Panc1 (cell line): ENCODE measurements around the gene UBD. TPM values are rescaled to one million over a fixed set of nuclear protein-coding genes. Genes with fewer than 3 reads are reported as not detected.

Experiments
- ATAC-seq: fragments of 200-7000 bp; cut with Tn5 transposase; 2 replicates; pipeline ENCODE4 v1.9.1; 2020; ENCODE audit warnings: mild to moderate bottlenecking, moderate library complexity
- BruUV-seq: library from RNA; stranded (reverse); fragments of 400-500 nt; replicated peaks from 2 replicates; lab custom pipeline; 2021; lab: Mats Ljungman, UMichigan
- CTCF ChIA-PET: fragments of 300-600 bp; sonication (Branson Sonifier 250); formaldehyde crosslinking; loops from one replicate; lab custom pipeline; 2022; ENCODE audit warnings: antibody characterized with exemption; lab: Charles Lee
- POLR2A ChIA-PET: fragments of 300-600 bp; sonication (Branson Sonifier 250); formaldehyde crosslinking; loops from one replicate; lab custom pipeline; 2022; ENCODE audit warnings: antibody characterized with exemption; lab: Charles Lee
- DNase-seq: peaks from one replicate; pipeline ENCODE4 v3.0.0-alpha.2; 2010; ENCODE audit warnings: low read depth, low spot score
- H3K27ac ChIP-seq: 2 replicates; pipeline ENCODE4 v1.5.1; 2011; ENCODE audit warnings: mild to moderate bottlenecking, low read length, inconsistent platforms
- H3K27me3 ChIP-seq: fragments of 200-500 bp; sonication (Bioruptor generic); 2 replicates; pipeline ENCODE4 v1.6.0; 2014; ENCODE audit warnings: low read length, inconsistent platforms; ENCODE audit not compliant: control insufficient read depth, insufficient read depth
- H3K36me3 ChIP-seq: fragments of 200-500 bp; sonication (Bioruptor generic); 2 replicates; pipeline ENCODE4 v1.5.1; 2014; ENCODE audit warnings: inconsistent platforms, mild to moderate bottlenecking, low read length, moderate library complexity; ENCODE audit not compliant: control insufficient read depth, insufficient read depth
- H3K4me1 ChIP-seq: 2 replicates; pipeline ENCODE4 v1.5.1; 2011; ENCODE audit warnings: inconsistent platforms, mild to moderate bottlenecking, low read length, moderate library complexity; ENCODE audit not compliant: control insufficient read depth, insufficient read depth
- H3K4me3 ChIP-seq, 2 experiments: 2 replicates each; pipeline ENCODE4 v1.5.1; 2011 to 2012; ENCODE audit warnings: low read depth in 2 of 2, low read length in 2 of 2, mild to moderate bottlenecking in 2 of 2, inconsistent platforms in 1 of 2, moderate library complexity in 1 of 2
- H3K9me3 ChIP-seq: fragments of 200-500 bp; sonication (Bioruptor generic); 2 replicates; pipeline ENCODE4 v1.5.1; 2014; ENCODE audit warnings: low read depth, mild to moderate bottlenecking, inconsistent platforms, low read length, moderate library complexity; ENCODE audit not compliant: control insufficient read depth, insufficient read depth
- POLR2AphosphoS5 ChIP-seq: IDR thresholded peaks from 2 replicates; pipeline ENCODE4 v1.6.1; 2012; ENCODE audit warnings: mild to moderate bottlenecking, low read depth, low read length, moderate library complexity
- SIN3A ChIP-seq: IDR thresholded peaks from 2 replicates; pipeline ENCODE4 v1.6.1; 2012; ENCODE audit warnings: low read depth, mild to moderate bottlenecking, low read length, moderate library complexity, borderline replicate concordance; ENCODE audit not compliant: insufficient read depth
- TCF7L2 ChIP-seq: IDR thresholded peaks from 2 replicates; pipeline ENCODE4 v1.6.1; 2011; ENCODE audit warnings: mild to moderate bottlenecking, low read depth, low read length, inconsistent platforms
- in situ Hi-C: cut with HindIII; loops from 2 replicates; pipeline ENCODE4 v1.10.0; 2016; ENCODE audit warnings: low sequenced_read_pairs, low pct_unique_long_range_greater_than_20kb
- intact Hi-C: fragments of 100-400 bp; cut with micrococcal nuclease; formaldehyde crosslinking; loops from one replicate; pipeline ENCODE4 v1.10.0; 2022; ENCODE audit not compliant: unreplicated experiment
- total RNA-seq: library from RNA; stranded (reverse); gene quantifications from one replicate; pipeline ENCODE4 v1.2.1, GENCODE V29; 2021; ENCODE audit not compliant: unreplicated experiment
- TF ChIP-seq, protein P1 (sequence below): fragments of 450-650 bp; IDR thresholded peaks from 2 replicates; pipeline ENCODE4 v1.5.1; 2017; ENCODE audit warnings: mild to moderate bottlenecking
- TF ChIP-seq, protein P2 (sequence below), 2 experiments: IDR thresholded peaks; 2 replicates each; pipeline ENCODE4 v1.6.1; 2011 to 2012; ENCODE audit warnings: low read depth in 2 of 2, control low read depth in 1 of 2, low read length in 1 of 2, mild to moderate bottlenecking in 1 of 2, moderate library complexity in 1 of 2; ENCODE audit not compliant: insufficient read depth in 1 of 2

UBD gene
- total RNA-seq, 1 experiment from 2014 or later = 0.54 TPM

- H3K36me3 ChIP-seq = no peaks in the 10 kb centered on the region; the same call in 1 of the 2 replicates
- H3K27me3 ChIP-seq = no peaks in the 10 kb centered on the region
- H3K4me1 ChIP-seq = no peaks in the 10 kb centered on the region
- H3K9me3 ChIP-seq = no peaks in the 10 kb centered on the region
- no peak overlapping the region for H3K27ac ChIP-seq
- no TSS peak for BruUV-seq
- POLR2A ChIA-PET = no interaction called here
- no peak for ATAC-seq
- no peak for DNase-seq
- intact Hi-C loops = no loop called here
- no peak overlapping the region for H3K4me3 ChIP-seq
- TF ChIP-seq, protein P1, sequence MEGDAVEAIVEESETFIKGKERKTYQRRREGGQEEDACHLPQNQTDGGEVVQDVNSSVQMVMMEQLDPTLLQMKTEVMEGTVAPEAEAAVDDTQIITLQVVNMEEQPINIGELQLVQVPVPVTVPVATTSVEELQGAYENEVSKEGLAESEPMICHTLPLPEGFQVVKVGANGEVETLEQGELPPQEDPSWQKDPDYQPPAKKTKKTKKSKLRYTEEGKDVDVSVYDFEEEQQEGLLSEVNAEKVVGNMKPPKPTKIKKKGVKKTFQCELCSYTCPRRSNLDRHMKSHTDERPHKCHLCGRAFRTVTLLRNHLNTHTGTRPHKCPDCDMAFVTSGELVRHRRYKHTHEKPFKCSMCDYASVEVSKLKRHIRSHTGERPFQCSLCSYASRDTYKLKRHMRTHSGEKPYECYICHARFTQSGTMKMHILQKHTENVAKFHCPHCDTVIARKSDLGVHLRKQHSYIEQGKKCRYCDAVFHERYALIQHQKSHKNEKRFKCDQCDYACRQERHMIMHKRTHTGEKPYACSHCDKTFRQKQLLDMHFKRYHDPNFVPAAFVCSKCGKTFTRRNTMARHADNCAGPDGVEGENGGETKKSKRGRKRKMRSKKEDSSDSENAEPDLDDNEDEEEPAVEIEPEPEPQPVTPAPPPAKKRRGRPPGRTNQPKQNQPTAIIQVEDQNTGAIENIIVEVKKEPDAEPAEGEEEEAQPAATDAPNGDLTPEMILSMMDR = no peak
- TF ChIP-seq SIN3A = no peak
- TF ChIP-seq TCF7L2 = no peak
- TF ChIP-seq, protein P2, sequence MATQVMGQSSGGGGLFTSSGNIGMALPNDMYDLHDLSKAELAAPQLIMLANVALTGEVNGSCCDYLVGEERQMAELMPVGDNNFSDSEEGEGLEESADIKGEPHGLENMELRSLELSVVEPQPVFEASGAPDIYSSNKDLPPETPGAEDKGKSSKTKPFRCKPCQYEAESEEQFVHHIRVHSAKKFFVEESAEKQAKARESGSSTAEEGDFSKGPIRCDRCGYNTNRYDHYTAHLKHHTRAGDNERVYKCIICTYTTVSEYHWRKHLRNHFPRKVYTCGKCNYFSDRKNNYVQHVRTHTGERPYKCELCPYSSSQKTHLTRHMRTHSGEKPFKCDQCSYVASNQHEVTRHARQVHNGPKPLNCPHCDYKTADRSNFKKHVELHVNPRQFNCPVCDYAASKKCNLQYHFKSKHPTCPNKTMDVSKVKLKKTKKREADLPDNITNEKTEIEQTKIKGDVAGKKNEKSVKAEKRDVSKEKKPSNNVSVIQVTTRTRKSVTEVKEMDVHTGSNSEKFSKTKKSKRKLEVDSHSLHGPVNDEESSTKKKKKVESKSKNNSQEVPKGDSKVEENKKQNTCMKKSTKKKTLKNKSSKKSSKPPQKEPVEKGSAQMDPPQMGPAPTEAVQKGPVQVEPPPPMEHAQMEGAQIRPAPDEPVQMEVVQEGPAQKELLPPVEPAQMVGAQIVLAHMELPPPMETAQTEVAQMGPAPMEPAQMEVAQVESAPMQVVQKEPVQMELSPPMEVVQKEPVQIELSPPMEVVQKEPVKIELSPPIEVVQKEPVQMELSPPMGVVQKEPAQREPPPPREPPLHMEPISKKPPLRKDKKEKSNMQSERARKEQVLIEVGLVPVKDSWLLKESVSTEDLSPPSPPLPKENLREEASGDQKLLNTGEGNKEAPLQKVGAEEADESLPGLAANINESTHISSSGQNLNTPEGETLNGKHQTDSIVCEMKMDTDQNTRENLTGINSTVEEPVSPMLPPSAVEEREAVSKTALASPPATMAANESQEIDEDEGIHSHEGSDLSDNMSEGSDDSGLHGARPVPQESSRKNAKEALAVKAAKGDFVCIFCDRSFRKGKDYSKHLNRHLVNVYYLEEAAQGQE (IDR thresholded peaks at IDR 0.05; ENCODE audit: insufficient read depth in 1 of 2, low read depth in 2 of 2, low read length in 1 of 2) = no peak
- TF ChIP-seq POLR2AphosphoS5 = no peak
- CTCF ChIA-PET = no interaction called here
- in situ Hi-C loops = no loop called here
These were observed 37.3 kb downstream of the UBD start for GRCh38 chr6:29522227-29522626.

DNA sequence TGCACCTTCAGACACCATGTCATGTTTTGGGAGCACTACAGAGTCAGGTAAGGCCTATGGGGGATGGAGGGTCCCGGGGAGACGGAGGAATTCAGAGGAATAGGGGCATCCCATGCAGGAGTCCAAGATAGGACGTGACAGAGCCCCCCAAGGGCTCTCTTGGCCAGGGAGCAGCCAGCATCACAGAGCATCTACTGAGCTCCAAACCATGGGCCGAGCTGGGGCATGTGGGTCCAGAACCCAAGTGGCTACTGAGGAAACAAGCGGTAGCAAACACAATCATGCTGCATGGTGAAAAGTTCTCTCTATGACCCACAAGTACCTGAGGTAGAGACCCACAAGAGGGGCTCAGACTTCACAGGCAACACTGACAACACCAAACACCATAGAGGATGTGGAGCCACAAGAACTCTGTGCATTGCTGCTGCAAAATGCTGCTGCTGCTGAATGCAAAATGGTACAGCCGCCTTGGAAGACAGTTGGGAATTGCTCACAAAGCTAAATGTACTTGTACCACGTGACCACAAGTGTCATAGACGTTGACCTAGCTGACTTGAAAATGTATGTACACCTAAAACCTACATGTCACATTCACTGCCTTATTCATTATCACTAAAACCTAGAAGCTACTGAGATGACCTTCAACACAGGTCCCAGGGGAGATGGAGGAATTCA lies 38.4 kb downstream of the UBD start:
- no peak overlapping the region for H3K27ac ChIP-seq
- BruUV-seq = no TSS peak
- POLR2A ChIA-PET = no interaction called here
- in situ Hi-C loops = no loop called here
- DNase-seq (no peak), ATAC-seq (no peak)
- no peaks in the 10 kb centered on the region for H3K27me3 ChIP-seq
- CTCF ChIA-PET = no interaction called here
- no peaks in the 10 kb centered on the region for H3K9me3 ChIP-seq
- H3K4me1 ChIP-seq = no peaks in the 10 kb centered on the region
- TF ChIP-seq, protein P2 (IDR thresholded peaks at IDR 0.05; ENCODE audit: insufficient read depth in 1 of 2, low read depth in 2 of 2, low read length in 1 of 2) = no peak
- TF ChIP-seq, protein P1 = no peak
- no peak for TF ChIP-seq POLR2AphosphoS5
- TF ChIP-seq SIN3A = no peak
- H3K36me3 ChIP-seq = no peaks in the 10 kb centered on the region; the same call in 1 of the 2 replicates
- intact Hi-C loops = no loop called here
- no peak overlapping the region for H3K4me3 ChIP-seq
